Fibroblast of villous mesenchyme (primary cell): Measurements from ENCODE around the gene BMI1. TPM values are rescaled to one million over a fixed set of nuclear protein-coding genes. Genes with fewer than 3 reads are reported as not detected.

Experiments
- DNase-seq: peaks from one replicate; pipeline ENCODE4 v3.0.0-alpha.2; 2010; ENCODE audit warnings: low read depth
- H3K4me3 ChIP-seq: 2 replicates; pipeline ENCODE4 v1.5.1; 2011; ENCODE audit warnings: low read depth, mild to moderate bottlenecking, low read length
- total RNA-seq: library from RNA; depleted of rRNA; stranded (reverse); fragments of >200 nt; gene quantifications from 2 replicates; pipeline ENCODE4 v1.2.3, GENCODE V29; 2012
- TF ChIP-seq, protein P1 (sequence below): IDR thresholded peaks from 2 replicates; pipeline ENCODE4 v1.5.1; 2012; ENCODE audit warnings: low read depth, mild to moderate bottlenecking, low read length; ENCODE audit not compliant: insufficient read depth

The BMI1 gene
- total RNA-seq, 1 donor, result 43.2 TPM

DNA sequence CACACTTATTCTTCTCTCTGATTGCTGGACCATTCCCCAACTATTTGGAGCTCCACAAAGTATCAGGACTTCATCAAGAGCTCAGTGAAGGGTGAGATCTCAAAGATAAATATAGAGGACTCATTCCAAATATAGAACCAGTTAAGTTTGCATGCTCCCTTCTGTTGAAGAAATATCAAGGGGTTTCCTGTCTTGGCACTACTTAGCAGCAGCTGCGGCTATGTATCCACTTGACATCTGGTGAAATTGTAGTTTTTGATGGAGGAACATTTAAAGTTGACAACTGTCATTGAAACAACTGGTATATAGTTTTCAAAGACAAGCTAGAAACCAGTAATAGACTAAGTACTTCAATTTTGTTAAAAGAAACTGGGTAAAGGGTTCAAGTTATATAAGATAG is 23.4 kb downstream of the BMI1 start:
- H3K4me3 ChIP-seq, result no peak overlapping the region
- TF ChIP-seq, protein P1, sequence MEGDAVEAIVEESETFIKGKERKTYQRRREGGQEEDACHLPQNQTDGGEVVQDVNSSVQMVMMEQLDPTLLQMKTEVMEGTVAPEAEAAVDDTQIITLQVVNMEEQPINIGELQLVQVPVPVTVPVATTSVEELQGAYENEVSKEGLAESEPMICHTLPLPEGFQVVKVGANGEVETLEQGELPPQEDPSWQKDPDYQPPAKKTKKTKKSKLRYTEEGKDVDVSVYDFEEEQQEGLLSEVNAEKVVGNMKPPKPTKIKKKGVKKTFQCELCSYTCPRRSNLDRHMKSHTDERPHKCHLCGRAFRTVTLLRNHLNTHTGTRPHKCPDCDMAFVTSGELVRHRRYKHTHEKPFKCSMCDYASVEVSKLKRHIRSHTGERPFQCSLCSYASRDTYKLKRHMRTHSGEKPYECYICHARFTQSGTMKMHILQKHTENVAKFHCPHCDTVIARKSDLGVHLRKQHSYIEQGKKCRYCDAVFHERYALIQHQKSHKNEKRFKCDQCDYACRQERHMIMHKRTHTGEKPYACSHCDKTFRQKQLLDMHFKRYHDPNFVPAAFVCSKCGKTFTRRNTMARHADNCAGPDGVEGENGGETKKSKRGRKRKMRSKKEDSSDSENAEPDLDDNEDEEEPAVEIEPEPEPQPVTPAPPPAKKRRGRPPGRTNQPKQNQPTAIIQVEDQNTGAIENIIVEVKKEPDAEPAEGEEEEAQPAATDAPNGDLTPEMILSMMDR, result no peak
- DNase-seq, result no peak

DNA sequence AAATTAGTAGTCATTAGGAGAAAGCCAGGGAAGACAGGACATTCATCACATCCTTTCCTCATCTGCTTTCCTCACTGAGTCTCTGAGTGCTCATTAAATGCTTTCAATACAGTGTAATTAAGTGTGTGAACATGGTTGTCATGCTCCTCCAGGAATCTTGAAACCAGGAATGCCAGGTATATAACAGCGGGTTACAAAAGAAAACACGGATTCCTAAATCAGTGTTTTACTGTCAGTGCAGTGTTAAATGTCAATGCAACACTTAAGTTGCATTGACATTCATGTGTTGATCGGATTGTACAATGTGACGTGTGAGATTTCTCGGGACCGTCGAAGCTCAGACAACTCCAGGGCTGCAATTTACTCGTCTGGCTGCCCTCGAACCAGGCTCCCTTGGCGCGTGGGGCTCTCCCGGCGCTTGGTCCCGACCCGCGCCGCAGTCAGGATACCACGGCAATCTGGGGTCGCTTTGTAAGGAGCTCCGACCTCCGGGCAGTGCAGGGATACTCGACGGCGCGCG is 23.9 kb downstream of the BMI1 start:
- no peak for DNase-seq
- H3K4me3 ChIP-seq, result no peak overlapping the region
- TF ChIP-seq, protein P1, result no peak

DNA sequence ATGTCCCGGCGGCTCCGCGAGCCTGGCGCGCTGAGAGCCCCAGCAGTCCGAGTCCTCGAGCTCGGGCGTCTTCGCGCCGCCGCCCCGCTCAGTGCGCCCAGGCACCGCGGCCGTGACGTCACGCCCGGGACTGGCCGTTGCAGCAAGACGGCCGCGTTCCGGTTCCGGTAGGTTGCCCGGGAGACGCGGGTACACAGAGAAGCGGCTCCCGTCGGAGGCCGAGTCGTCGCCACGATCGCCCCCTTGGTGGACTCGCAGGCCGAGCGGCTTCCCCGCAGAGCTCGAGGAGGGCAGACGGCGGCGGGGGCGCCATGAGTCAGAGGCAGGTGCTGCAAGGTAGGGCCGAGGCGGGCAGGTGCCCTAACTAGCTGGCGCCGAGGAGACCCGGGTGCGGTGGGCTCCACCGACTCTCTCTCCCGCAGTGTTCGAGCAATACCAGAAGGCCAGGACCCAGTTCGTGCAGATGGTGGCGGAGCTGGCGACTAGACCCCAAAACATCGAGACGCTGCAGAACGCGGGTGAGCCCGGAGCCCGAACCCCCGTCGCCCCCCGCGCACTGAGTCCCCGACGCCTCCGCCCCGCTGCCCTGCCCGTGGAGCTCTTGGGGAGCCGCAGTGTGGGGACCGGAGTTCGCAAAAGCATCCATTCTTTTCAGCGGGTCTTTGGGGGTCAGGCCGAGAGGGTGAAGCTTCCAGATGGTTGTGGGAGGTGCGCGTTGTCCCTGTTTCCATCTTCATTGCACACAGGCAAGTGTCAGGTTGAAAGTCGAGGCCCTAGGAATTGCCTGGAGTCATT is 24.6 kb downstream of the BMI1 start, which contains the start of gene SPAG6:
Gene SPAG6, plus strand, starts transcription at position 196 of the 795 bp plus-strand sequence. Its CDS starts 116 bp downstream, at position 312.
- no peak for DNase-seq
- H3K4me3 ChIP-seq, result no peak within 1 kb of the TSS
- TF ChIP-seq, protein P1, result no peak

DNA sequence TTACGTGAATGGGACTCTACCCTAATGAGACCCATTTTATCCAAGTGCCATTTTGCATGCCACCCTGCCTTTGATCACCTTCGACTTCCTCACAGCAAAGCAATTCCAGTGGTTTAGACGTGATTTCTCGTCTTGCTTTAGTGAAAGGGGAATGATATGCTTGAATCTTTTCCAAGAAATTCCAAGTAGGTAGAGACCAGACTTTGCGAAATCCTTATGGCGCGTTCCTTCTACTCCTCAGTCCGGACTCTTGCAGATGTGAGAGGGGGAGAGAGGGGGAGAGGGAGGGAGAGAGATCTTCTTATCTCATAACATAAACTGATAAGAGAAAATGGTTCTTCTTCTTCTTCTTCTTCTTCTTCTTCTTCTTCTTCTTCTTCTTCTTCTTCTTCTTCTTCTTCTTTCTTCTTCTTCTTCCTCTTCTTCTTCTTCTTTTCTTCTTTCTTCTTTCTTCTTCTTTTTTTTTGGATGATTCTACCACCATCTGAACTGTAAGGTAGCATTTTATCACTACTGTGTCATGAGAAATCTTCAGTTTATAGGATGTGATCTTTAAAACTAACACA is 25.3 kb downstream of the BMI1 start:
- DNase-seq, result no peak
- TF ChIP-seq, protein P1, result no peak
- H3K4me3 ChIP-seq, result no peak overlapping the region

DNA sequence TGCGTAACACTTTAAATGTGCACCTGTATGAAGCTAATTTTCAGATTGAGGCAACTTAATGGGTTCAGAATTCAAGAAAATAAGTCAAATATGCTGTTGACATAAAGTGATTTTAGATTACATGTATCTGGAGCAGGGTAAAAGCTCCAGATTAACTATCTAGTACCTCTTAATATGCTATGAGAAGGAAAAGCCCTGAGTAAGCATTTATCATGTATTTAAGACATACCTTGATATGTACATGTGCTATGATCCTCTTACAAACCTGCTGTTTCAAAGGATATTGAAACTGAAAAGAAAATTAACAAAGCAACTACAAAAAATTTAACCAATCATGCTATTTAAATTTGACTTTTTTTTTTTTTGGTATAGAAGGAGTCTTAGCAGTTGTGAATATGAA is 28.9 kb downstream of the BMI1 start:
- H3K4me3 ChIP-seq, result no peak overlapping the region
- DNase-seq, result no peak
- TF ChIP-seq, protein P1, result no peak

DNA sequence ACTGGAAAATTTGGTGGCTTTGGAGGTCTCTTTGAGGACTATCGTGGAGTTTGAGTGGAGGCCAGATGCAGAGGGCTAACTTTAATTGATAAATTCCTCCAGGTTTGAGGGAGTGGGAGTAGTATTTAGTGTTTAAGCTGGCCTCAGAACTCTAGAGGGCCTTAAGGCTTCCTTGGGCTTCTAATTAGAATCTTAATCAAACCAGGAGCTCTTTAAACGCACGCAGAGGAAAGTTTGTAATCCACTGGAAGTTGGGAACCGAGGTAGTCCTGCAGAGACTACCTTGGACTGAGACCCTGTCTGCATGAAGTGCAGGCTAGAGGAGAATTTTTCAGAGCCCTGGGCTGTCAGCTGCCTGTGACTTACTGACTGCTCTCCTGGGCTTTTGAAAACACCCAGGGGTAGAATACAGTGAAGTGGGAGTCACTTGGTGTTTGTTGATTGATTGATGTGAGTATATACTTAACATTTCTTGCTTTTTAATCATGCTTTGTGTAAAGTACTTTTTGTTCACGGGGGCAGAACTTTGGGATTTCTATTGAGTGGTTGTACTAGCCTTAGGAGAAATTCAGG is 30.3 kb downstream of the BMI1 start:
- no peak for DNase-seq
- TF ChIP-seq, protein P1, result no peak
- no peak overlapping the region for H3K4me3 ChIP-seq
